ENCODE results near the gene NCAM1. TPM values are rescaled to one million over a fixed set of nuclear protein-coding genes. Genes with fewer than 3 reads are reported as not detected.

NCAM1 gene
- total RNA-seq, 6 donors from 2014 or later = 1.4 to 15.3 (median 2.5) TPM

- DNase-seq (no peak), ATAC-seq (ENCODE audit: low FRiP score in 2 of 2) (no peak)
- Histone ChIP-seq H3K27ac (no peak overlapping the region), H3K36me3 (no peaks in the 10 kb centered on the region), H3K4me1 (no peaks in the 10 kb centered on the region), H3K4me3 (no peak overlapping the region), H3K9me3 (no peaks in the 10 kb centered on the region), H3K27me3 (no peaks in the 10 kb centered on the region)
- 85 to 86% methylated on average over 5 of the region's 5 CpGs for WGBS, 2 donors
- TF ChIP-seq CTCF (IDR thresholded peaks at IDR 0.05) = no peak
- TF ChIP-seq EP300 (IDR thresholded peaks at IDR 0.05) = no peak
- no peak for TF ChIP-seq POLR2AphosphoS5 (IDR thresholded peaks at IDR 0.05)
- no peak for TF ChIP-seq POLR2A (IDR thresholded peaks at IDR 0.05)
Observed at GRCh38 chr11:113243696-113244095, 282.5 kb downstream of the NCAM1 start.

GRCh38 chr11:113245216-113245615 is 284.0 kb downstream of the NCAM1 start:
- no peak for ATAC-seq (ENCODE audit: low FRiP score in 2 of 2)

GRCh38 chr11:113247221-113247620 is 286.0 kb downstream of the NCAM1 start:
- H3K4me1 ChIP-seq = no peaks in the 10 kb centered on the region
- TF ChIP-seq POLR2A (IDR thresholded peaks at IDR 0.05) (no peak), POLR2AphosphoS5 (IDR thresholded peaks at IDR 0.05) (no peak), CTCF (IDR thresholded peaks at IDR 0.05) (no peak), EP300 (IDR thresholded peaks at IDR 0.05) (no peak)
- no peaks in the 10 kb centered on the region for H3K36me3 ChIP-seq
- ATAC-seq (ENCODE audit: low FRiP score in 2 of 2) = no peak
- no peak overlapping the region for H3K27ac ChIP-seq
- H3K27me3 ChIP-seq = no peaks in the 10 kb centered on the region
- no peaks in the 10 kb centered on the region for H3K9me3 ChIP-seq
- H3K4me3 ChIP-seq = no peak overlapping the region
- no peak for DNase-seq
- WGBS, 2 donors = 64 to 69% methylated on average over 8 of the region's 8 CpGs

More at GRCh38 chr11:113245216-113245615, 284.0 kb downstream of the NCAM1 start:
- H3K36me3 ChIP-seq = no peaks in the 10 kb centered on the region
- no peak for DNase-seq
- no peak for TF ChIP-seq CTCF (IDR thresholded peaks at IDR 0.05)
- TF ChIP-seq POLR2AphosphoS5 (IDR thresholded peaks at IDR 0.05) = no peak
- TF ChIP-seq EP300 (IDR thresholded peaks at IDR 0.05) = no peak
- no peak for TF ChIP-seq POLR2A (IDR thresholded peaks at IDR 0.05)
- 59 to 79% methylated on average over 7 of the region's 7 CpGs for WGBS, 2 donors
- H3K4me1 ChIP-seq = no peaks in the 10 kb centered on the region
- H3K27me3 ChIP-seq = no peaks in the 10 kb centered on the region
- no peak overlapping the region for H3K4me3 ChIP-seq
- no peaks in the 10 kb centered on the region for H3K9me3 ChIP-seq
- H3K27ac ChIP-seq = no peak overlapping the region

GRCh38 chr11:113247966-113248365 is 286.7 kb downstream of the NCAM1 start:
- ATAC-seq (ENCODE audit: low FRiP score in 2 of 2) = peak in 1 of 2 donors; percentile 43
- 73 to 86% methylated on average over 6 of the region's 6 CpGs for WGBS, 2 donors
- Histone ChIP-seq H3K27me3 (no peaks in the 10 kb centered on the region), H3K36me3 (no peaks in the 10 kb centered on the region), H3K4me1 (no peaks in the 10 kb centered on the region), H3K27ac (no peak overlapping the region), H3K9me3 (no peaks in the 10 kb centered on the region), H3K4me3 (no peak overlapping the region)
- TF ChIP-seq POLR2AphosphoS5 (IDR thresholded peaks at IDR 0.05) = no peak
- no peak for TF ChIP-seq EP300 (IDR thresholded peaks at IDR 0.05)
- TF ChIP-seq CTCF (IDR thresholded peaks at IDR 0.05) = no peak
- no peak for TF ChIP-seq POLR2A (IDR thresholded peaks at IDR 0.05)
- DNase-seq = no peak

GRCh38 chr11:113248702-113249490 is 287.7 kb downstream of the NCAM1 start:
- TF ChIP-seq EP300 (IDR thresholded peaks at IDR 0.05) (no peak), CTCF (IDR thresholded peaks at IDR 0.05) (no peak), POLR2AphosphoS5 (IDR thresholded peaks at IDR 0.05) (no peak)
- H3K4me1 ChIP-seq = no peaks in the 10 kb centered on the region
- H3K27me3 ChIP-seq = no peaks in the 10 kb centered on the region
- no peaks in the 10 kb centered on the region for H3K9me3 ChIP-seq
- H3K4me3 ChIP-seq = no peak overlapping the region
- DNase-seq (no peak), ATAC-seq (ENCODE audit: low FRiP score in 2 of 2) (peak in 1 of 2 donors; percentile 34)
- no peaks in the 10 kb centered on the region for H3K36me3 ChIP-seq
- no peak overlapping the region for H3K27ac ChIP-seq
- WGBS, 2 donors = 81 to 85% methylated on average over 11 of the region's 11 CpGs

All from upper lobe of left lung (tissue), 6 donors.